Transverse colon (tissue), 4 donors: ENCODE results near the gene RHAG.

Source experiments
- EP300 ChIP-seq: sonication (generic); formaldehyde crosslinking; IDR thresholded peaks from one replicate; pipeline ENCODE4 v1.6.1; 2017; ENCODE audit warnings: antibody characterized with exemption, low read depth
- POLR2AphosphoS5 ChIP-seq, 3 donors: sonication (generic); formaldehyde crosslinking; IDR thresholded peaks; one replicate each; pipeline ENCODE4 v1.6.1; 2016; ENCODE audit warnings: antibody characterized with exemption in 3 of 3
- TF ChIP-seq, protein P1 (sequence below), 5 experiments: fragments of 200-600 bp in 3 of 5; fragments of 450-650 bp in 2 of 5; sonication (generic) in 3 of 5; IDR thresholded peaks; 1 replicate in 2 of 5; 2 replicates in 3 of 5; pipeline ENCODE4 v1.5.1; 2016 to 2017; ENCODE audit warnings: antibody characterized with exemption in 5 of 5, inconsistent platforms in 3 of 5, mild to moderate bottlenecking in 2 of 5, moderate library complexity in 1 of 5

DNA sequence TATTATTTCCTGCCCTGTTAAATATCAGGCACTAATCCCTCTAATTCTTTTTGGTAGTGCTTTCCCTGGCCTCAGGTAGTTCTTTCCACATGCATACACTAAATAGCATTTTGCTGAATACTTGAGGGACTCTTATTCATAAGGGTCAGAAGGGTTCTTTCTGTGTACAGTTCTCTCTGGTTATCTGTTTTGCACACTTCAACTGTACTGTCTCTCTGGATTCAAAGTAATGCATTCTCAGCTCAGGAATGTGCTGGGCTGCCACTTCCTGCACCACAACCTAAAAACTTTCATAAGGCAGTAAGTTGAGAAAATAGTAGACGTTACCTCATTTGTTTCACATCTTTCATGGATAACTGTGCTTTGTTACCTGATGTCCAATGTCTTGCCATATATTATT is 54.1 kb downstream of the RHAG start:
- TF ChIP-seq POLR2AphosphoS5 (IDR thresholded peaks at IDR 0.05) = no peak
- TF ChIP-seq, protein P1, sequence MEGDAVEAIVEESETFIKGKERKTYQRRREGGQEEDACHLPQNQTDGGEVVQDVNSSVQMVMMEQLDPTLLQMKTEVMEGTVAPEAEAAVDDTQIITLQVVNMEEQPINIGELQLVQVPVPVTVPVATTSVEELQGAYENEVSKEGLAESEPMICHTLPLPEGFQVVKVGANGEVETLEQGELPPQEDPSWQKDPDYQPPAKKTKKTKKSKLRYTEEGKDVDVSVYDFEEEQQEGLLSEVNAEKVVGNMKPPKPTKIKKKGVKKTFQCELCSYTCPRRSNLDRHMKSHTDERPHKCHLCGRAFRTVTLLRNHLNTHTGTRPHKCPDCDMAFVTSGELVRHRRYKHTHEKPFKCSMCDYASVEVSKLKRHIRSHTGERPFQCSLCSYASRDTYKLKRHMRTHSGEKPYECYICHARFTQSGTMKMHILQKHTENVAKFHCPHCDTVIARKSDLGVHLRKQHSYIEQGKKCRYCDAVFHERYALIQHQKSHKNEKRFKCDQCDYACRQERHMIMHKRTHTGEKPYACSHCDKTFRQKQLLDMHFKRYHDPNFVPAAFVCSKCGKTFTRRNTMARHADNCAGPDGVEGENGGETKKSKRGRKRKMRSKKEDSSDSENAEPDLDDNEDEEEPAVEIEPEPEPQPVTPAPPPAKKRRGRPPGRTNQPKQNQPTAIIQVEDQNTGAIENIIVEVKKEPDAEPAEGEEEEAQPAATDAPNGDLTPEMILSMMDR (IDR thresholded peaks at IDR 0.05) = no peak
- no peak for TF ChIP-seq EP300
